Breast epithelium (tissue), 4 donors: ENCODE measurements around the gene UST. TPM values are rescaled to one million over a fixed set of nuclear protein-coding genes. Genes with fewer than 3 reads are reported as not detected.

Experiments
- DNase-seq, 2 donors: peaks; one replicate each; pipeline ENCODE4 v3.0.0-alpha.2; 2019; ENCODE audit warnings: low spot score in 2 of 2
- H3K27ac ChIP-seq, 2 donors: fragments of 200-600 bp; sonication (generic) in 1 of 2; one replicate each; pipeline ENCODE4 v1.5.1; 2016 to 2019; ENCODE audit warnings: mild to moderate bottlenecking in 1 of 2
- H3K27me3 ChIP-seq, 2 donors: fragments of 200-600 bp; sonication (generic) in 1 of 2; one replicate each; pipeline versions ENCODE4 v1.5.1 to v1.6.0; 2017 to 2019; ENCODE audit warnings: control low read depth in 1 of 2, mild to moderate bottlenecking in 1 of 2
- H3K36me3 ChIP-seq: fragments of 200-600 bp; one replicate; pipeline ENCODE4 v1.5.1; 2019
- H3K4me1 ChIP-seq, 2 donors: fragments of 200-600 bp; sonication (generic); one replicate each; pipeline ENCODE4 v1.5.1; 2016 to 2019; ENCODE audit warnings: control low read depth in 1 of 2
- H3K4me3 ChIP-seq, 3 donors: fragments of 200-600 bp; sonication (generic); 1 replicate in 2 of 3; 2 replicates in 1 of 3; pipeline ENCODE4 v1.5.1; 2016 to 2019; ENCODE audit warnings: mild to moderate bottlenecking in 3 of 3, moderate library complexity in 2 of 3
- H3K9me3 ChIP-seq, 2 donors: fragments of 200-600 bp; sonication (generic) in 1 of 2; one replicate each; pipeline ENCODE4 v1.5.1; 2016 to 2019; ENCODE audit warnings: control low read depth in 1 of 2
- CTCF ChIP-seq, 3 donors: fragments of 450-650 bp; IDR thresholded peaks; one replicate each; pipeline ENCODE4 v1.5.1; 2016 to 2017; ENCODE audit warnings: antibody characterized with exemption in 3 of 3, mild to moderate bottlenecking in 3 of 3, moderate library complexity in 3 of 3
- POLR2A ChIP-seq: fragments of 450-650 bp; IDR thresholded peaks from one replicate; pipeline ENCODE4 v1.6.1; 2016; ENCODE audit warnings: antibody characterized with exemption, mild to moderate bottlenecking, moderate library complexity
- POLR2AphosphoS5 ChIP-seq, 3 donors: sonication (generic); formaldehyde crosslinking; IDR thresholded peaks; one replicate each; pipeline ENCODE4 v1.6.1; 2017; ENCODE audit warnings: antibody characterized with exemption in 3 of 3
- intact Hi-C: fragments of 100-400 bp; cut with DNase I; formaldehyde crosslinking; loops from one replicate; pipeline ENCODE4 v1.15.1; 2023; ENCODE audit warnings: low total_unique reads
- total RNA-seq, 3 donors: library from RNA; depleted of rRNA; stranded (reverse); fragments of >200 nt; gene quantifications; one replicate each; pipeline ENCODE4 v1.1.0, GENCODE V29; 2016

The UST gene
- total RNA-seq, 3 donors from 2014 or later: 10.5 to 28.8 (median 13.2) TPM

- no peak overlapping the region for H3K4me3 ChIP-seq
- no peaks in the 10 kb centered on the region for H3K9me3 ChIP-seq
- no peaks in the 10 kb centered on the region for H3K36me3 ChIP-seq
- no peaks in the 10 kb centered on the region for H3K4me1 ChIP-seq
- intact Hi-C loops: no loop called here
- H3K27me3 ChIP-seq: no peaks in the 10 kb centered on the region
- peak overlapping the region in 1 of 2 donors; percentile 33 for H3K27ac ChIP-seq
- DNase-seq: no peak
- TF ChIP-seq CTCF (IDR thresholded peaks at IDR 0.05) (no peak), POLR2AphosphoS5 (IDR thresholded peaks at IDR 0.05) (no peak), POLR2A (no peak)
These were observed 360.7 kb downstream of the UST start for GRCh38 chr6:149107520-149107919.

GRCh38 chr6:149108038-149108748 is 361.4 kb downstream of the UST start:
- intact Hi-C loops: no loop called here
- peak overlapping the region in 1 of 2 donors; percentile 33 for H3K27ac ChIP-seq

GRCh38 chr6:149108749-149109100 is 361.9 kb downstream of the UST start:
- no peak for DNase-seq
- no peak overlapping the region for H3K4me3 ChIP-seq
- no peaks in the 10 kb centered on the region for H3K9me3 ChIP-seq
- no peaks in the 10 kb centered on the region for H3K27me3 ChIP-seq
- TF ChIP-seq POLR2AphosphoS5 (IDR thresholded peaks at IDR 0.05) (no peak), POLR2A (no peak), CTCF (IDR thresholded peaks at IDR 0.05) (no peak)
- no peak overlapping the region for H3K27ac ChIP-seq
- H3K4me1 ChIP-seq: no peaks in the 10 kb centered on the region
- H3K36me3 ChIP-seq: no peaks in the 10 kb centered on the region
- intact Hi-C loops: no loop called here

More at GRCh38 chr6:149108038-149108748, 361.4 kb downstream of the UST start:
- DNase-seq: no peak
- H3K9me3 ChIP-seq: no peaks in the 10 kb centered on the region
- H3K36me3 ChIP-seq: no peaks in the 10 kb centered on the region
- no peak overlapping the region for H3K4me3 ChIP-seq
- H3K4me1 ChIP-seq: no peaks in the 10 kb centered on the region
- no peaks in the 10 kb centered on the region for H3K27me3 ChIP-seq
- no peak for TF ChIP-seq POLR2AphosphoS5 (IDR thresholded peaks at IDR 0.05)

GRCh38 chr6:149109397-149110070 is 362.7 kb downstream of the UST start:
- H3K9me3 ChIP-seq: no peaks in the 10 kb centered on the region
- H3K36me3 ChIP-seq: no peaks in the 10 kb centered on the region
- H3K4me3 ChIP-seq: no peak overlapping the region
- TF ChIP-seq POLR2A (no peak), POLR2AphosphoS5 (IDR thresholded peaks at IDR 0.05) (no peak), CTCF (IDR thresholded peaks at IDR 0.05) (no peak)
- H3K27me3 ChIP-seq: no peaks in the 10 kb centered on the region
- no peaks in the 10 kb centered on the region for H3K4me1 ChIP-seq
- intact Hi-C loops: no loop called here
- no peak overlapping the region for H3K27ac ChIP-seq
- DNase-seq: no peak

GRCh38 chr6:149111556-149112115 is 364.8 kb downstream of the UST start:
- TF ChIP-seq POLR2AphosphoS5 (IDR thresholded peaks at IDR 0.05) (no peak), POLR2A (no peak), CTCF (IDR thresholded peaks at IDR 0.05) (no peak)
- Histone ChIP-seq H3K9me3 (no peaks in the 10 kb centered on the region), H3K4me1 (no peaks in the 10 kb centered on the region), H3K27me3 (no peaks in the 10 kb centered on the region), H3K4me3 (no peak overlapping the region), H3K36me3 (no peaks in the 10 kb centered on the region), H3K27ac (no peak overlapping the region)
- intact Hi-C loops: no loop called here
- DNase-seq: no peak
